H9 (cell line): ENCODE data around the gene CHD6. TPM values are rescaled to one million over a fixed set of nuclear protein-coding genes. Genes with fewer than 3 reads are reported as not detected.

Source experiments
- DNase-seq: peaks from one replicate; pipeline ENCODE4 v3.0.0-alpha.2; 2017
- H2AFZ ChIP-seq: one replicate; pipeline ENCODE4 v1.6.1; 2013; ENCODE audit warnings: mild to moderate bottlenecking, low read length, control low read depth, moderate library complexity
- H2AK5ac ChIP-seq: 2 replicates; pipeline ENCODE4 v1.6.1; 2013; ENCODE audit warnings: low read length, control low read depth, mixed read lengths; ENCODE audit not compliant: insufficient read length
- H2BK120ac ChIP-seq: one replicate; pipeline ENCODE4 v1.6.1; 2013; ENCODE audit warnings: low read depth, mild to moderate bottlenecking, low read length, control low read depth, inconsistent platforms; ENCODE audit not compliant: poor library complexity, severe bottlenecking
- H2BK12ac ChIP-seq: 2 replicates; pipeline ENCODE4 v1.6.1; 2013; ENCODE audit warnings: low read length, control low read depth, mixed read lengths, low read depth; ENCODE audit not compliant: insufficient read length
- H2BK15ac ChIP-seq: 2 replicates; pipeline ENCODE4 v1.6.1; 2013; ENCODE audit warnings: low read depth, low read length, control low read depth
- H2BK20ac ChIP-seq: one replicate; pipeline ENCODE4 v1.6.1; 2013; ENCODE audit warnings: low read depth, mild to moderate bottlenecking, low read length, control low read depth, inconsistent platforms; ENCODE audit not compliant: poor library complexity, severe bottlenecking
- H2BK5ac ChIP-seq: 2 replicates; pipeline ENCODE4 v1.6.1; 2013; ENCODE audit warnings: low read length, control low read depth, mixed read lengths; ENCODE audit not compliant: insufficient read length
- H3K14ac ChIP-seq: 2 replicates; pipeline ENCODE4 v1.6.1; 2013; ENCODE audit warnings: low read length, control low read depth; ENCODE audit not compliant: insufficient read depth
- H3K18ac ChIP-seq: 2 replicates; pipeline ENCODE4 v1.6.1; 2013; ENCODE audit warnings: low read depth, mild to moderate bottlenecking, mixed read lengths, low read length, control low read depth; ENCODE audit not compliant: insufficient read length
- H3K23ac ChIP-seq: 2 replicates; pipeline ENCODE4 v1.6.1; 2013; ENCODE audit warnings: low read length, control low read depth, mixed read lengths, low read depth; ENCODE audit not compliant: insufficient read length
- H3K23me2 ChIP-seq: 2 replicates; pipeline ENCODE4 v1.6.1; 2013; ENCODE audit warnings: low read depth, mild to moderate bottlenecking, mixed read lengths, low read length, control low read depth; ENCODE audit not compliant: insufficient read length, poor library complexity, severe bottlenecking
- H3K27ac ChIP-seq: 2 replicates; pipeline ENCODE4 v1.5.1; 2013; ENCODE audit warnings: low read length, control low read depth, mixed read lengths, low read depth; ENCODE audit not compliant: insufficient read length
- H3K27me3 ChIP-seq: 2 replicates; pipeline ENCODE4 v1.6.1; 2013; ENCODE audit warnings: low read length, control low read depth, inconsistent platforms; ENCODE audit not compliant: insufficient read depth
- H3K4ac ChIP-seq: 2 replicates; pipeline ENCODE4 v1.6.1; 2013; ENCODE audit warnings: low read depth, mild to moderate bottlenecking, control low read depth, inconsistent platforms, low read length, moderate library complexity
- H3K4me1 ChIP-seq: 2 replicates; pipeline ENCODE4 v1.6.1; 2013; ENCODE audit warnings: low read length, control low read depth, inconsistent platforms; ENCODE audit not compliant: insufficient read depth
- H3K4me2 ChIP-seq: 2 replicates; pipeline ENCODE4 v1.6.1; 2013; ENCODE audit warnings: low read length, control low read depth, mixed read lengths; ENCODE audit not compliant: insufficient read length, insufficient read depth
- H3K56ac ChIP-seq: 2 replicates; pipeline ENCODE4 v1.6.1; 2013; ENCODE audit warnings: low read depth, mild to moderate bottlenecking, mixed read lengths, low read length, control low read depth; ENCODE audit not compliant: insufficient read length
- H3K79me1 ChIP-seq: 2 replicates; pipeline ENCODE4 v1.6.1; 2013; ENCODE audit warnings: low read depth, mild to moderate bottlenecking, moderate library complexity, low read length, control low read depth, inconsistent platforms; ENCODE audit not compliant: insufficient read depth, poor library complexity, severe bottlenecking
- H3K79me2 ChIP-seq: 2 replicates; pipeline ENCODE4 v1.6.1; 2013; ENCODE audit warnings: low read length, control low read depth, inconsistent platforms; ENCODE audit not compliant: insufficient read depth
- H3K9ac ChIP-seq: 2 replicates; pipeline ENCODE4 v1.6.1; 2013; ENCODE audit warnings: low read length, control low read depth, mixed read lengths; ENCODE audit not compliant: insufficient read length; ENCODE audit errors: extremely low read depth
- H3K9me3 ChIP-seq: one replicate; pipeline ENCODE4 v1.6.1; 2013; ENCODE audit warnings: low read depth, low read length, inconsistent platforms; ENCODE audit not compliant: control insufficient read depth
- H3T11ph ChIP-seq: one replicate; pipeline ENCODE4 v1.6.1; 2013; ENCODE audit warnings: mild to moderate bottlenecking, low read length, control low read depth, inconsistent platforms
- H4K20me1 ChIP-seq: one replicate; pipeline ENCODE4 v1.6.1; 2013; ENCODE audit not compliant: control insufficient read depth, insufficient read length, insufficient read depth
- H4K5ac ChIP-seq: 2 replicates; pipeline ENCODE4 v1.6.1; 2013; ENCODE audit warnings: low read depth, mild to moderate bottlenecking, mixed read lengths, low read length, control low read depth; ENCODE audit not compliant: insufficient read length
- H4K8ac ChIP-seq: replicated peaks from 2 replicates; pipeline ENCODE4 v1.6.1; 2013; ENCODE audit warnings: low read length, control low read depth, mixed read lengths, low read depth; ENCODE audit not compliant: insufficient read length
- H4K91ac ChIP-seq: 2 replicates; pipeline ENCODE4 v1.6.1; 2013; ENCODE audit warnings: low read depth, mild to moderate bottlenecking, moderate library complexity, mixed read lengths, low read length, control low read depth; ENCODE audit not compliant: insufficient read length
- H3K27ac Mint-ChIP-seq, 3 experiments: 2 replicates in 2 of 3; 3 replicates in 1 of 3; pipeline ENCODE4 v1.8.0; 2020 to 2021; ENCODE audit warnings: mixed read lengths in 3 of 3, mild to moderate bottlenecking in 1 of 3, moderate library complexity in 1 of 3
- H3K27me3 Mint-ChIP-seq: 2 replicates; pipeline ENCODE4 v1.8.0; 2021; ENCODE audit warnings: low read depth, mild to moderate bottlenecking, moderate library complexity, mixed read lengths
- H3K36me3 Mint-ChIP-seq, 3 experiments: 2 replicates in 2 of 3; 3 replicates in 1 of 3; pipeline ENCODE4 v1.8.0; 2020 to 2021; ENCODE audit warnings: low read depth in 3 of 3, mixed read lengths in 3 of 3; ENCODE audit not compliant: insufficient read depth in 1 of 3
- H3K4me1 Mint-ChIP-seq, 2 experiments: 2 replicates each; pipeline ENCODE4 v1.8.0; 2020; ENCODE audit warnings: mixed read lengths in 2 of 2
- H3K4me3 Mint-ChIP-seq, 2 experiments: 2 replicates in 1 of 2; 3 replicates in 1 of 2; pipeline ENCODE4 v1.8.0; 2020 to 2021; ENCODE audit warnings: mild to moderate bottlenecking in 2 of 2, mixed read lengths in 2 of 2, moderate library complexity in 1 of 2
- H3K9me3 Mint-ChIP-seq, 2 experiments: 2 replicates in 1 of 2; 3 replicates in 1 of 2; pipeline ENCODE4 v1.8.0; 2020; ENCODE audit warnings: mild to moderate bottlenecking in 2 of 2, mixed read lengths in 2 of 2, moderate library complexity in 1 of 2
- CTCF ChIP-seq: fragments of 200-600 bp; sonication (generic); conservative IDR thresholded peaks from 3 replicates; pipeline ENCODE4 v1.8.0; 2021; ENCODE audit warnings: antibody characterized with exemption, mild to moderate bottlenecking
- WGBS: extraction: QIAGEN DNeasy Blood & Tissue Kit; methylation state at CpG from one replicate; pipeline ENCODE4 v1.1.7; 2013; ENCODE audit warnings: missing lambda C conversion rate, low lambda C conversion rate, mixed read lengths; ENCODE audit not compliant: insufficient read length; ENCODE audit errors: extremely low coverage; 5-methylcytosine and 5-hydroxymethylcytosine counted together
- total RNA-seq: library from RNA; stranded (reverse); gene quantifications from 2 replicates; pipeline ENCODE4 v1.2.1, GENCODE V29; 2021

CHD6 gene
- total RNA-seq, 1 experiment from 2014 or later, result 51.5 TPM

- H2BK12ac ChIP-seq, result no peak overlapping the region
- H2AK5ac ChIP-seq, result no peak overlapping the region
- no peaks in the 10 kb centered on the region for H3K4me1 Mint-ChIP-seq
- no peaks in the 10 kb centered on the region; the same call in 1 of the 2 replicates for H3K27me3 Mint-ChIP-seq
- no peak overlapping the region for H3K18ac ChIP-seq
- WGBS, result no CpG with 5 or more reads among the region's 1 CpG
- H3K27me3 ChIP-seq, result no peaks in the 10 kb centered on the region
- no peaks in the 10 kb centered on the region for H3K9me3 Mint-ChIP-seq
- no peak overlapping the region for H4K91ac ChIP-seq
- no peak overlapping the region for H3K56ac ChIP-seq
- H3K79me1 ChIP-seq, result no peaks in the 10 kb centered on the region
- H3K4ac ChIP-seq, result no peak overlapping the region
- H2BK15ac ChIP-seq, result no peak overlapping the region
- H3K4me3 Mint-ChIP-seq, result no peak overlapping the region
- no peak overlapping the region for H4K5ac ChIP-seq
- no peaks in the 10 kb centered on the region for H3K9me3 ChIP-seq
- H3K27ac ChIP-seq, result no peak overlapping the region
- no peak overlapping the region for H3K4me2 ChIP-seq
- H3K4me1 ChIP-seq, result no peaks in the 10 kb centered on the region
- H2AFZ ChIP-seq, result no peak overlapping the region
- no peaks in the 10 kb centered on the region for H3K23me2 ChIP-seq
- no peak overlapping the region for H3T11ph ChIP-seq
- H4K8ac ChIP-seq, result no peak overlapping the region
- DNase-seq, result no peak
- no peaks in the 10 kb centered on the region for H3K79me2 ChIP-seq
- H3K27ac Mint-ChIP-seq, result no peak overlapping the region; a peak in 1 of 7 replicates
- no peak for TF ChIP-seq CTCF
- H4K20me1 ChIP-seq, result no peaks in the 10 kb centered on the region
- no peak overlapping the region for H3K14ac ChIP-seq
- H2BK20ac ChIP-seq, result no peak overlapping the region
- H3K36me3 Mint-ChIP-seq, result peaks cover 29 to 74% (median 72%) of the 10 kb centered on the region in 3 experiments
- no peak overlapping the region for H2BK120ac ChIP-seq
- H2BK5ac ChIP-seq, result no peak overlapping the region
- H3K23ac ChIP-seq, result no peak overlapping the region
- no peak overlapping the region for H3K9ac ChIP-seq
These were observed 134.6 kb downstream of the CHD6 start for GRCh38 chr20:41483553-41483930.
